AG09319 (cell line): ENCODE measurements around the gene SPATA13.

Experiments
- DNase-seq: peaks from one replicate; pipeline ENCODE4 v3.0.0-alpha.2; 2010; ENCODE audit warnings: low read depth; ENCODE audit errors: extremely low read depth
- TF ChIP-seq, protein P1 (sequence below): IDR thresholded peaks from 2 replicates; pipeline ENCODE4 v1.5.1; 2011; ENCODE audit warnings: low read depth, mild to moderate bottlenecking, inconsistent platforms, low read length, moderate library complexity

The SPATA13 gene

DNA sequence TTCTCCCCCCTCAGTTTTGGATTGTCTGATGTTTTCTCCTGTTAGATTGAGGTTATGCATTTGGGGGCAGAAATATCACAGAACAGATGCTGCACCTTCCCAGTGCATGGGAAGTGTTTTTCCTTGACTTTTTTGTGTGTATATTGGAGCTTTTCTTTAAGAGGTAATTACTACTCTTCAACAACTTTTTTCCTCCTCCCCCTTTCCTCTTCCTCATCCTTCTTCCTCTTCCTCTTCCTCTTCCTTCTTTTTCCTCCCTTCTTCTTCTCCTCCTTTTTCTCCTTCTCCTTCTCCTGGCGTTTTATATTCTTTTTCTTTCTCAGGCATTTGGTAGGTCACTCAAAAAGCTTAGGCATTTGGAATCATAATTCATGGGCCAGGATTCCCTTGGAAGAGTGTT is 18.1 kb upstream of the SPATA13 start:
- TF ChIP-seq, protein P1, sequence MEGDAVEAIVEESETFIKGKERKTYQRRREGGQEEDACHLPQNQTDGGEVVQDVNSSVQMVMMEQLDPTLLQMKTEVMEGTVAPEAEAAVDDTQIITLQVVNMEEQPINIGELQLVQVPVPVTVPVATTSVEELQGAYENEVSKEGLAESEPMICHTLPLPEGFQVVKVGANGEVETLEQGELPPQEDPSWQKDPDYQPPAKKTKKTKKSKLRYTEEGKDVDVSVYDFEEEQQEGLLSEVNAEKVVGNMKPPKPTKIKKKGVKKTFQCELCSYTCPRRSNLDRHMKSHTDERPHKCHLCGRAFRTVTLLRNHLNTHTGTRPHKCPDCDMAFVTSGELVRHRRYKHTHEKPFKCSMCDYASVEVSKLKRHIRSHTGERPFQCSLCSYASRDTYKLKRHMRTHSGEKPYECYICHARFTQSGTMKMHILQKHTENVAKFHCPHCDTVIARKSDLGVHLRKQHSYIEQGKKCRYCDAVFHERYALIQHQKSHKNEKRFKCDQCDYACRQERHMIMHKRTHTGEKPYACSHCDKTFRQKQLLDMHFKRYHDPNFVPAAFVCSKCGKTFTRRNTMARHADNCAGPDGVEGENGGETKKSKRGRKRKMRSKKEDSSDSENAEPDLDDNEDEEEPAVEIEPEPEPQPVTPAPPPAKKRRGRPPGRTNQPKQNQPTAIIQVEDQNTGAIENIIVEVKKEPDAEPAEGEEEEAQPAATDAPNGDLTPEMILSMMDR, result no peak
- DNase-seq, result no peak

DNA sequence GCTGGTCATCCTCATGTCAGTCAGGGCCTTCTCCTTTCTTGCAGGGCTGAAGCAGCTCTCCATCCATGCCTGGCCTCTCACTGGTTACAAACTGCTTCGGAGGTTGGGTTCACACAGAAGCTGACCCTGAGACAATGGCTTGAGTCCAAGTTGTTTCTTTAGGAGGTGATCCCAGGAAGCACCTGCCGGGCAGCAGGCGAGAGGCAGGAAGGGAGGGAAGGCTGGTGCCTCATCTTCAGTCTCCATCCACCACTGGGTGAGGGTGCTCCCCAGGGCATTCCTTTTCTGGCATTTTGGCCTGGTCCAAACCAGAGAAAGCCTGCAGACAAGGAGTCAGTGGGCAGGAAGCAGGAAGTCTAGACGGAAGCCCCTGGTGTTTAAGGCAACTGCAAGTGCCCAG is 17.6 kb upstream of the SPATA13 start:
- TF ChIP-seq, protein P1, result no peak
- DNase-seq, result no peak

DNA sequence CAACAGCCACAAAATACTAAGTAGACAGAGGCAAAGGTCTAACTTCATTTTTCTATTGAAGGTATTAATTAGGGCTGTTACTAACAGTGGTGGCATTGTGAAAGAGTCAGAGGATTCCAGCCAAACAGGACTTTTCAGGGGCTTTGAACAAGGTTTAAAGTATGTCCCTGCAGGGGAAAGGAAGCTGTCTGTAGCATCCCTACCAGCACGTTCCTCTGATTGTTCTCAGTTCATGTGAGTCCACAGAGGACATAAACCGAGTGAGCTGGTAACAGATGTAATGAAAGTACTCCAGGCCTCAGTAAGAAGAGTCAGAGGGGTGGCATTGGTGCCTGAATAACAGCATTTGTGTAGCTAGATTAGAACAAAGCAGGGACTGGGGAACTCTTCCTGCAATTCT is 15.3 kb upstream of the SPATA13 start:
- DNase-seq, result no peak
- TF ChIP-seq, protein P1, result no peak

DNA sequence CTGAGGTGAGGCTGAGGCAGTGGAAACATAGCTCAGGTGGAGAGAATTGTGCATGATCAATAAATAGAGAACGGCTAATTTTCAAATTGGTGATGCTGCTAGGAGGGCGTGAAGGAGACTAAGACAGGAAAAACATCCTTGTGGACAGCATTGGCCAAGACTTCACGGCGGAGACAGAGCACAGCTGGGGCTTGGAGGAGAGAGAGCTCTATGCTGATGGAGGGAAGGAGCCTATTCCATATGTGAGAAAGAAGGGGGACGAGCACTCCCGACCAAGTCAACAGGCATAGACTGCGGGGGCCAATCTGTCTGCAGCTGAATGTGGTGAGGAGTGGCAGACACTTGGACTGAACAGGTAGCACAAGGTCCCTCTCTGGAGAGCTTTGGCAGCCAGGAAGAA is 14.8 kb upstream of the SPATA13 start:
- TF ChIP-seq, protein P1, result no peak
- no peak for DNase-seq

DNA sequence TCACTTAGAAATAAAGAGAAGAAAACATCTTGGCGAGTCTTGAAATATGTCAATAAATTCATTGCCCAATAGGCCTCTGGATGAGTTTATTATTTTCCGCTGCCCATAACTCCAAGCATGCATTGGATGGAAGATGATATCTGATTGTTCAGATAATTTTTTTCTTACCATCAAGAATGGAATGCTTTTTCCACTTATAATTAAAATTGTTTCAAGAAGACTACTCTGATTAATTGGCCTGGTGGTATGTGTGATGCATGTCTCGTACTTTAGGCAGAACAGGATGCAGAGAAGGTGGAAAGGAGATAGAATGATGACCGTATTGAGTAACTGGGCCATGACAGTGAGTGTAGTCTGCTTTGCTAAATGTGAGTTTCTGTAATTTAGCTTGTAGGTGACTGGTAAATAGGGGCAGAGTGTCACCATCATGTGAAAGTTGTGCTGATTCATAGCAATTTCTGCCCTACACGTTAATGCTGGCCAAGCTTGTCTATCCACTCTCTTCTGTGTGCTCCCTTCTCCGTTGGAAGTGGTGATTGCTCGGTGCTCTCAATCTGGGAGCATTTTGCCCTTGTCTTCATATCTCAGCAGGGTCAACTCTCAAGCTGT is 13.5 kb upstream of the SPATA13 start:
- DNase-seq, result no peak
- TF ChIP-seq, protein P1, result no peak

DNA sequence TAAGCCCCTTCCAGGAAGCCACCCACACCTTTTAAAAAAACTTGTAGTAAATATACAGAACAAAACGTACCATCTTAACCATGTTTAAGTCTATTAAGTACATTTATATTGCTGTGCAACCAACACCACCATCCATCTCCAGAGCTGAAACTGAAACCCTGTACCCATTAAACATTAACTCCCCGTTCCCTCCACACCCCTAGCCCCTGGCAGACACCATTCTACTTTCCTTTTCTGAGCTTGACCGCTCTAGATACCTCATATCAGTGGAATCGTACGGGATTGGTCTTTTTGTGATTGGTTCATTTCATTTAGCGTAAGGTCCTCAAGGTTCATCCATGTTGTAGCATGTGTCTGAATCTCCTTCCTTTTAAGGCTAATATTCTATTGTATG is 13.0 kb upstream of the SPATA13 start:
- DNase-seq, result no peak
- TF ChIP-seq, protein P1, result no peak

DNA sequence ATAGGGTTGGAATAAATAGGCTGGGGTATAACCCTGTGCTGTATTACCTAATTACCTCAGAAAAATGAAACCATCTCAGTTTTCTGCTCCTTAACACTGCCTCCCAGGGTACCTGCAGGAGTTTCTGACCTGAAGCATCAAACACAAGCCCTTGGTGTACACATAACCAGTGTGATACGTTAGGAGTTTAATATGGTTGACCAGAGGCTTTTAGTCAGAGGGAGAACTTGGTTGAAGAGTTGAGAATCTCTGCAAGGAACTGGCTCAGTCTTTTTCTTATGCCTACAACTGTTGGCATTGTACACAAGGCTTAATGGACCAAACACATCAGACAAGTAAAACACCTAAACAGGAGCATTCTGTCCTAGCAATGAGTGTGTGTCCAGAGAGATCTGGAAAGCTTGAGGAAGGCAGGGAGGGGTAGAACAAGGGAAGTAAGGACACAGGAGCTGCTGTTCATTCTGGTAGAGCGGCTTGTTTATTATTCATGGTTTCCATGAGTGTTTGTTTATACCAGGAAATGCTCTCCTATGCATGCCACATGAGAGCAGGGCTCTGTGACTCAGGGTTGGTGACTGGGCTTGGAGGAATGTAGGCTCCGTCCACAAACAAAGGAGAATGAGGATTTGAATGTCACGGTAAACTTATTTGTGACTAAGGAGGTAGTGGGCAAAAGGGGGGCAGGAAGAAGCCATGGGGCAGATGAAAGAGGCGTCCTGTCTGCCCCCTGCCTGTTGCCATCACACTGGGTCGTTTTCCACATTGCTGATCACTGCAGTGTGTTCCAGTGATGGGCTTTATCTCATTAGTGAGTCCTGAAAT is 11.9 kb upstream of the SPATA13 start:
- peak; percentile 96 for DNase-seq
- TF ChIP-seq, protein P1, result peak; percentile 39
